SK-N-SH treated with all-trans-retinoic acid at 6 μM for 48 hours (cell line): ENCODE results near the gene GNPAT.

Source experiments
- ARNTL ChIP-seq: fragments of 450-650 bp; formaldehyde crosslinking; IDR thresholded peaks from 2 replicates; pipeline ENCODE4 v1.5.0; 2020; ENCODE audit warnings: low read depth, mild to moderate bottlenecking, moderate library complexity, borderline replicate concordance
- BACH2 ChIP-seq: fragments of 250-450 bp; sonication (Bioruptor Pico); IDR thresholded peaks from 2 replicates; pipeline ENCODE4 v1.9.0; 2021; ENCODE audit warnings: mild to moderate bottlenecking, borderline replicate concordance
- CREB5 ChIP-seq: fragments of 250-450 bp; sonication (Bioruptor Pico); IDR thresholded peaks from 2 replicates; pipeline ENCODE4 v1.5.1; 2020; ENCODE audit warnings: low read depth, mild to moderate bottlenecking, moderate library complexity
- PPARA ChIP-seq: fragments of 250-450 bp; sonication (Bioruptor Pico); IDR thresholded peaks from 2 replicates; pipeline ENCODE4 v1.5.0; 2020; ENCODE audit warnings: mild to moderate bottlenecking, borderline replicate concordance
- RARB ChIP-seq: fragments of 250-450 bp; sonication (Bioruptor Pico); IDR thresholded peaks from 2 replicates; pipeline ENCODE4 v1.8.0; 2021; ENCODE audit warnings: mild to moderate bottlenecking, moderate library complexity
- SNAI2 ChIP-seq: fragments of 250-450 bp; sonication (Bioruptor Pico); IDR thresholded peaks from 2 replicates; pipeline ENCODE4 v1.5.0; 2020; ENCODE audit warnings: mild to moderate bottlenecking, moderate library complexity
- TCF4 ChIP-seq: fragments of 250-450 bp; sonication (Bioruptor Pico); IDR thresholded peaks from 2 replicates; pipeline ENCODE4 v1.8.0; 2021; ENCODE audit warnings: mild to moderate bottlenecking, moderate library complexity, borderline replicate concordance
- TOX ChIP-seq: fragments of 250-450 bp; sonication (Bioruptor Pico); IDR thresholded peaks from 2 replicates; pipeline ENCODE4 v1.8.0; 2021; ENCODE audit warnings: mild to moderate bottlenecking, moderate library complexity, borderline replicate concordance
- ZFP30 ChIP-seq: fragments of 450-650 bp; formaldehyde crosslinking; IDR thresholded peaks from 2 replicates; pipeline ENCODE4 v1.5.0; 2022; ENCODE audit warnings: mild to moderate bottlenecking, moderate library complexity
- ZNF565 ChIP-seq: fragments of 450-650 bp; formaldehyde crosslinking; conservative IDR thresholded peaks from 2 replicates; pipeline ENCODE4 v1.5.0; 2020; ENCODE audit warnings: low read depth, mild to moderate bottlenecking, moderate library complexity
- TF ChIP-seq, protein P1 (sequence below): fragments of 250-450 bp; sonication (Bioruptor Pico); IDR thresholded peaks from 2 replicates; pipeline ENCODE4 v1.8.0; 2020; ENCODE audit warnings: mild to moderate bottlenecking, moderate library complexity, borderline replicate concordance

DNA sequence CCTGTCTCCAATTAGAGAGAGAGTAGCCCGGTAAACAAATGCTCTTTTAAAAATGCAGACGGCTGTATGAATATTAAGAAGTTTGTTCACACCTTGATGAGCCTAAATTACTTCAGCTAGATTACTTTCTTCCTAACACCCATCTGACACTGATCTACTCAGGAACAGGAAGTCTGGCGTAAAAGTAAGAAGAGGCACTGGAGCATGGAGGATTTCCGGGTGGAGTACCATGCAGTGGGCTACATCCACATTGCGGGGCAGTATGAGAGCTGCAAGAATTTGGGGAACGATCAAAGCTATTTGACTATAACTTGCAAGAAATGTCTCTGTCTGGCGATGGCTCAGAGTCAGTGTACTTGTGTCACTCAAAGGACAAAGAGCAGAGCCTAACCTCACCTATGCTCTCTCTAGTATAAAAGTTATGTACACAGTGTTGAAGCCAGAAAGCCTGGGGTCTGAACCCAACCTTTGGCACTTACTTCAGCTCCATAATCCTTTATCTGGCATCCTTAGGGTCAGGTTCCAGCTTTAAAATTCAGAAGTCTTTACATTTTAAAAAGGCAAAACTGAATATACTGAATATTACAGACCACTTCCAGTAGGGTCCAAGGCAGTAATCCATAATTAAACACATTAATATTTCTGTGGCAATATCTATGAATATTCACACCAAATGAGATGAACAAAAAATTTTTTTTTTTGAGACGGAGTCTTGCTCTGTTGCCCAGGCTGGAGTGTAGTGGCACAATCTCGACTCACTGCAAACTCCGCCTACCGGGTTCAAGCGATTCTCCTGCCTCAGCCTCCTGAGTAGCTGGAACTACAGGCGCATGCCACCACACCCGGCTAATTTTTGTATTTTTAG is 7.9 kb upstream of the GNPAT start:
- TF ChIP-seq, protein P1, sequence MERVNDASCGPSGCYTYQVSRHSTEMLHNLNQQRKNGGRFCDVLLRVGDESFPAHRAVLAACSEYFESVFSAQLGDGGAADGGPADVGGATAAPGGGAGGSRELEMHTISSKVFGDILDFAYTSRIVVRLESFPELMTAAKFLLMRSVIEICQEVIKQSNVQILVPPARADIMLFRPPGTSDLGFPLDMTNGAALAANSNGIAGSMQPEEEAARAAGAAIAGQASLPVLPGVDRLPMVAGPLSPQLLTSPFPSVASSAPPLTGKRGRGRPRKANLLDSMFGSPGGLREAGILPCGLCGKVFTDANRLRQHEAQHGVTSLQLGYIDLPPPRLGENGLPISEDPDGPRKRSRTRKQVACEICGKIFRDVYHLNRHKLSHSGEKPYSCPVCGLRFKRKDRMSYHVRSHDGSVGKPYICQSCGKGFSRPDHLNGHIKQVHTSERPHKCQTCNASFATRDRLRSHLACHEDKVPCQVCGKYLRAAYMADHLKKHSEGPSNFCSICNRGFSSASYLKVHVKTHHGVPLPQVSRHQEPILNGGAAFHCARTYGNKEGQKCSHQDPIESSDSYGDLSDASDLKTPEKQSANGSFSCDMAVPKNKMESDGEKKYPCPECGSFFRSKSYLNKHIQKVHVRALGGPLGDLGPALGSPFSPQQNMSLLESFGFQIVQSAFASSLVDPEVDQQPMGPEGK (CRISPR knock-in tag), result no peak
- TF ChIP-seq SNAI2 (CRISPR knock-in tag), result no peak
- no peak for TF ChIP-seq RARB (CRISPR knock-in tag)
- no peak for TF ChIP-seq ZFP30 (CRISPR knock-in tag)
- no peak for TF ChIP-seq PPARA (CRISPR knock-in tag)
- no peak for TF ChIP-seq ARNTL (CRISPR knock-in tag)
- no peak for TF ChIP-seq TCF4 (CRISPR knock-in tag)
- no peak for TF ChIP-seq BACH2 (CRISPR knock-in tag)
- TF ChIP-seq ZNF565 (CRISPR knock-in tag), result no peak
- TF ChIP-seq TOX (CRISPR knock-in tag), result no peak
- TF ChIP-seq CREB5, result no peak
